B cell (primary cell): Measurements from ENCODE around the gene ARNT2. TPM values are rescaled to one million over a fixed set of nuclear protein-coding genes. Genes with fewer than 3 reads are reported as not detected.

Source experiments
- ATAC-seq: fragments of 200-7000 bp; cut with Tn5 transposase; one replicate; pipeline ENCODE4 v1.10.0; 2021; ENCODE audit warnings: low read depth, mild to moderate bottlenecking, moderate number of reproducible peaks, moderate library complexity
- CTCF ChIA-PET: fragments of 350-600 bp; sonication (Branson Sonifier 250); formaldehyde crosslinking; loops from one replicate; lab custom pipeline; 2021; ENCODE audit warnings: antibody characterized with exemption, inconsistent platforms; lab: Charles Lee
- POLR2A ChIA-PET: fragments of 350-600 bp; sonication (Branson Sonifier 250); formaldehyde crosslinking; loops from one replicate; lab custom pipeline; 2021; ENCODE audit warnings: antibody characterized with exemption; lab: Charles Lee
- DNase-seq: peaks from one replicate; pipeline ENCODE4 v3.0.0; 2013
- H2AFZ ChIP-seq: 2 replicates; pipeline ENCODE4 v1.6.1; 2012; ENCODE audit warnings: mild to moderate bottlenecking, low read depth, low read length; ENCODE audit not compliant: insufficient read depth, poor library complexity, severe bottlenecking
- H3K27ac ChIP-seq, 2 donors: 1 replicate in 1 of 2; 2 replicates in 1 of 2; pipeline ENCODE4 v1.5.1; 2012 to 2013; ENCODE audit warnings: low read length in 2 of 2, mild to moderate bottlenecking in 2 of 2, moderate library complexity in 1 of 2
- H3K27me3 ChIP-seq, 4 experiments: fragments of 200-600 bp in 1 of 4; sonication (generic) in 1 of 4; replicated peaks in 1 of 4; 1 replicate in 2 of 4; 2 replicates in 2 of 4; pipeline versions ENCODE4 v1.6.1 to v1.7.0; 2013 to 2016; ENCODE audit warnings: low read length in 3 of 4, mild to moderate bottlenecking in 2 of 4, mixed read lengths in 1 of 4, moderate library complexity in 1 of 4; ENCODE audit not compliant: insufficient read depth in 4 of 4, control insufficient read depth in 3 of 4; ENCODE audit errors: control extremely low read depth in 1 of 4
- H3K36me3 ChIP-seq, 2 experiments: replicated peaks in 1 of 2; 1 replicate in 1 of 2; 2 replicates in 1 of 2; pipeline versions ENCODE4 v1.6.1 to v1.7.1; 2013; ENCODE audit warnings: low read length in 1 of 2; ENCODE audit not compliant: insufficient read depth in 2 of 2, control insufficient read depth in 1 of 2; ENCODE audit errors: control extremely low read depth in 1 of 2, extremely low read depth in 1 of 2
- H3K4me1 ChIP-seq, 2 donors: fragments of 200-600 bp in 1 of 2; sonication (generic) in 1 of 2; 1 replicate in 1 of 2; 2 replicates in 1 of 2; pipeline versions ENCODE4 v1.5.1 to v1.6.1; 2013 to 2017; ENCODE audit warnings: low read length in 2 of 2; ENCODE audit not compliant: control insufficient read depth in 2 of 2, insufficient read depth in 2 of 2
- H3K4me2 ChIP-seq: replicated peaks from 2 replicates; pipeline ENCODE3; 2012; ENCODE audit warnings: mild to moderate bottlenecking, low read depth, low read length; ENCODE audit not compliant: poor library complexity, severe bottlenecking
- H3K4me3 ChIP-seq, 5 experiments: fragments of 200-600 bp in 1 of 5; sonication (generic) in 1 of 5; 1 replicate in 3 of 5; 2 replicates in 2 of 5; pipeline versions ENCODE4 v1.5.1 to v1.7.0; 2011 to 2016; ENCODE audit warnings: low read length in 4 of 5, mild to moderate bottlenecking in 4 of 5, low read depth in 2 of 5, control low read depth in 1 of 5, moderate library complexity in 1 of 5; ENCODE audit not compliant: insufficient read depth in 1 of 5; ENCODE audit errors: control extremely low read depth in 1 of 5, extremely low read depth in 1 of 5
- H3K79me2 ChIP-seq: fragments of 200-600 bp; sonication (generic); one replicate; pipeline ENCODE4 v1.6.0; 2016; ENCODE audit warnings: low read length; ENCODE audit not compliant: control insufficient read depth, insufficient read depth
- H3K9ac ChIP-seq: fragments of 200-600 bp; sonication (generic); 2 replicates; pipeline ENCODE4 v1.6.1; 2017; ENCODE audit warnings: mild to moderate bottlenecking, low read length, moderate library complexity
- H3K9me3 ChIP-seq, 3 donors: one replicate each; pipeline versions ENCODE4 v1.6.1 to v1.7.1; 2013; ENCODE audit warnings: low read length in 2 of 3; ENCODE audit not compliant: control insufficient read depth in 2 of 3, insufficient read depth in 1 of 3; ENCODE audit errors: control extremely low read depth in 1 of 3
- H4K20me1 ChIP-seq: 2 replicates; pipeline ENCODE4 v1.6.0; 2012; ENCODE audit warnings: mild to moderate bottlenecking, low read length; ENCODE audit not compliant: insufficient read depth, control insufficient read depth, poor library complexity, severe bottlenecking
- H3K27ac Mint-ChIP-seq: one replicate; pipeline ENCODE4 v1.8.0; 2021; ENCODE audit warnings: mixed read lengths
- H3K27me3 Mint-ChIP-seq: one replicate; pipeline ENCODE4 v1.8.0; 2021; ENCODE audit warnings: mixed read lengths
- H3K4me1 Mint-ChIP-seq: one replicate; pipeline ENCODE4 v1.8.0; 2021; ENCODE audit warnings: mixed read lengths
- H3K4me3 Mint-ChIP-seq: one replicate; pipeline ENCODE4 v1.8.0; 2021; ENCODE audit warnings: mixed read lengths
- H3K9me3 Mint-ChIP-seq: one replicate; pipeline ENCODE4 v1.8.0; 2022; ENCODE audit warnings: mixed read lengths; ENCODE audit not compliant: insufficient read depth
- CTCF ChIP-seq: fragments of 200-600 bp; IDR thresholded peaks from one replicate; pipeline ENCODE4 v1.8.0; 2022; ENCODE audit warnings: antibody characterized with exemption, mild to moderate bottlenecking
- EZH2 ChIP-seq: IDR thresholded peaks from 2 replicates; pipeline ENCODE4 v1.6.1; 2012; ENCODE audit warnings: borderline replicate concordance, low read depth, mild to moderate bottlenecking, moderate library complexity, low read length; ENCODE audit not compliant: insufficient read depth, poor library complexity, severe bottlenecking
- WGBS: methylation state at CpG from one replicate; pipeline ENCODE4 v1.1.5; 2013; ENCODE audit warnings: missing lambda C conversion rate; ENCODE audit not compliant: insufficient coverage; 5-methylcytosine and 5-hydroxymethylcytosine counted together
- intact Hi-C: fragments of 100-400 bp; cut with micrococcal nuclease; formaldehyde crosslinking; loops from one replicate; pipeline ENCODE4 v1.10.0; 2022
- polyA plus RNA-seq: library from polyadenylated mRNA; depleted of rRNA; stranded (reverse); fragments of >200 nt; gene quantifications from 2 replicates; pipeline ENCODE4 v1.2.3, GENCODE V29; 2012
- total RNA-seq, 2 donors: library from RNA; stranded (reverse); fragments of 120-200 nt in 1 of 2; gene quantifications; 1 replicate in 1 of 2; 2 replicates in 1 of 2; pipeline versions ENCODE4 v1.2.3 to v1.2.4, GENCODE V29; 2013 to 2022

The ARNT2 gene
- total and polyA plus RNA-seq, 2 donors (not counting 1 experiment from before 2014, with no cell fraction given) = not detected

GRCh38 chr15:80601256-80601655 lies 197.1 kb downstream of the ARNT2 start:
- DNase-seq = no peak
- POLR2A ChIA-PET = no interaction called here
- Mint-ChIP-seq H3K27ac (no peak overlapping the region), H3K4me3 (no peak overlapping the region), H3K9me3 (no peaks in the 10 kb centered on the region), H3K4me1 (no peaks in the 10 kb centered on the region), H3K27me3 (peaks cover 18% of the 10 kb centered on the region)
- CTCF ChIA-PET = no interaction called here
- H2AFZ ChIP-seq = no peak overlapping the region
- H3K36me3 ChIP-seq = no peaks in the 10 kb centered on the region
- H3K4me1 ChIP-seq = no peaks in the 10 kb centered on the region
- peaks cover 0 to 1% (median 0%) of the 10 kb centered on the region in 3 donors for H3K9me3 ChIP-seq
- no peak for ATAC-seq
- H3K9ac ChIP-seq = no peak overlapping the region
- no peak overlapping the region for H3K4me2 ChIP-seq
- no peak overlapping the region for H3K27ac ChIP-seq
- no peaks in the 10 kb centered on the region for H3K27me3 ChIP-seq
- TF ChIP-seq CTCF (no peak), EZH2 (no peak)
- WGBS = 83% methylated on average over 1 of the region's 4 CpGs
- H3K4me3 ChIP-seq = no peak overlapping the region
- intact Hi-C loops = no loop called here
- no peaks in the 10 kb centered on the region for H4K20me1 ChIP-seq
- no peaks in the 10 kb centered on the region for H3K79me2 ChIP-seq

- Mint-ChIP-seq H3K4me1 (no peaks in the 10 kb centered on the region), H3K9me3 (no peaks in the 10 kb centered on the region), H3K4me3 (no peak overlapping the region), H3K27ac (no peak overlapping the region), H3K27me3 (peaks cover 20% of the 10 kb centered on the region)
- no peaks in the 10 kb centered on the region for H3K27me3 ChIP-seq
- H4K20me1 ChIP-seq = no peaks in the 10 kb centered on the region
- H3K4me3 ChIP-seq = no peak overlapping the region
- H3K79me2 ChIP-seq = no peaks in the 10 kb centered on the region
- no peak overlapping the region for H2AFZ ChIP-seq
- intact Hi-C loops = no loop called here
- DNase-seq (no peak), ATAC-seq (no peak)
- TF ChIP-seq CTCF = no peak
- TF ChIP-seq EZH2 = no peak
- H3K4me1 ChIP-seq = no peaks in the 10 kb centered on the region
- H3K9me3 ChIP-seq = no peaks in the 10 kb centered on the region
- H3K27ac ChIP-seq = no peak overlapping the region
- 94% methylated on average over 8 of the region's 14 CpGs for WGBS
- no peaks in the 10 kb centered on the region for H3K36me3 ChIP-seq
- POLR2A ChIA-PET = no interaction called here
- H3K9ac ChIP-seq = no peak overlapping the region
- CTCF ChIA-PET = no interaction called here
- no peak overlapping the region for H3K4me2 ChIP-seq
Measured at GRCh38 chr15:80604583-80605575, 200.7 kb downstream of the ARNT2 start.
